ENCODE data around the gene MSANTD2. TPM values are rescaled to one million over a fixed set of nuclear protein-coding genes. Genes with fewer than 3 reads are reported as not detected.
A peak's percentile ranks its signal among the peaks of the same experiment; 100 is the strongest.

MSANTD2 gene
- total RNA-seq, 1 donor from 2014 or later: 18.7 TPM

DNA sequence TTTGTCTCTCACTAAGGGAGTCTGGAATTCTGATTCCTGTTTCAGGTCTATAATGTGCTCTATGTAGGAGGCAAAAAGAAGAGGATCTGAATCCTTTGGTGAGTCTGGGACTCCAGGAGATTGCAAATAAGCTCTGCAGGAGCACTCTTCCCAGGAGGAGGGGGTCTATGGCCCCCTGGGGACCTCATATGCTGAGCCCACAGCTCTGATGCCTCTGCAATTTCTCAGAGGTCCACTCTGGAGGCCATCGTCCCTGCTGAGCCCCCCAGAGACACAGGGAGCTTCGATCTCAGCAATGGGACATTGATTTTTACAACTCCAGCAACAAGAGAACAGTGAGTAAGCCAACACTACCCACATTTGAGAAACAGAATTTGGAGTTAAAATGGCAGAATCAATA is 80.7 kb downstream of the MSANTD2 start:
- Mint-ChIP-seq H3K4me3 (ENCODE audit: unreplicated experiment) (no peak overlapping the region), H3K4me1 (ENCODE audit: low read depth, unreplicated experiment) (peaks cover 27% of the 10 kb centered on the region), H3K9me3 (ENCODE audit: unreplicated experiment) (peaks cover 5% of the 10 kb centered on the region), H3K27ac (ENCODE audit: unreplicated experiment) (no peak overlapping the region), H3K27me3 (ENCODE audit: low read depth, unreplicated experiment) (peaks cover 52% of the 10 kb centered on the region), H3K36me3 (ENCODE audit: low read depth, unreplicated experiment) (peaks cover 2% of the 10 kb centered on the region)
- peaks cover 16% of the 10 kb centered on the region for H3K4me1 ChIP-seq (ENCODE audit: insufficient read depth, low read length)
- no peak for DNase-seq (ENCODE audit: low read depth)
- H3K36me3 ChIP-seq (ENCODE audit: insufficient read depth, low read length): no peaks in the 10 kb centered on the region
- TF ChIP-seq EZH2 (IDR thresholded peaks at IDR 0.05; ENCODE audit: insufficient read depth, low read length): no peak
- TF ChIP-seq CTCF (IDR thresholded peaks at IDR 0.05; ENCODE audit: insufficient read depth, low read depth, low read length): no peak
- no peaks in the 10 kb centered on the region for H3K9me3 ChIP-seq (ENCODE audit: insufficient read depth, low read depth, low read length)
- no peak for FAIRE-seq
- no peaks in the 10 kb centered on the region for H4K20me1 ChIP-seq (ENCODE audit: insufficient read depth, low read length)
- H2AFZ ChIP-seq (ENCODE audit: low read depth, low read length): no peak overlapping the region
- H3K9ac ChIP-seq (ENCODE audit: low read length): no peak overlapping the region
- H3K4me2 ChIP-seq (ENCODE audit: low read length): no peak overlapping the region
- no peak overlapping the region for H3K27ac ChIP-seq (ENCODE audit: low read depth, low read length)
- H3K27me3 ChIP-seq (ENCODE audit: insufficient read depth, low read length): peaks cover 30% of the 10 kb centered on the region
- no peaks in the 10 kb centered on the region for H3K79me2 ChIP-seq (ENCODE audit: insufficient read depth, low read length)
- no peak overlapping the region for H3K4me3 ChIP-seq (ENCODE audit: insufficient read depth, low read depth, low read length)

DNA sequence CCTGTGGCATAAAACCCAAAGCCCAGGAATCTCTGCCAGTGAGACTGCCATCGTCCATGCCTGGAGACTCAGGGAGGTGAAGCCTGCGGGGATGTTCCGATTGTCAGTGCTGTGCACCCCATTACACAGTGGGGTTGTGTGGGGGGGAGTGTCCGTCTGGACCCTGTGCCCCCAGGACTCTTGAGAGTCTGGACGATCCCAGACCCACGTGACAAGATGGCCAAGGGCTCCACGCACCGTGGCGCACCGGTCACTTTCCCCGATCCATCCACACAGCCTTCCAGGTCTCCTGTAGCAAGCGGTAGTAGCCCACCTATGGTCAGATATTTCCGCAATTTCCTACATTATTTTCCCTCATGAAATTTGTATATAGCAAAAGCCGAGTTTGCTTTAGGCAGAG is 81.4 kb downstream of the MSANTD2 start:
- Mint-ChIP-seq H3K36me3 (ENCODE audit: low read depth, unreplicated experiment) (peaks cover 2% of the 10 kb centered on the region), H3K4me3 (ENCODE audit: unreplicated experiment) (no peak overlapping the region), H3K9me3 (ENCODE audit: unreplicated experiment) (peaks cover 4% of the 10 kb centered on the region), H3K27me3 (ENCODE audit: low read depth, unreplicated experiment) (peaks cover 59% of the 10 kb centered on the region), H3K27ac (ENCODE audit: unreplicated experiment) (no peak overlapping the region), H3K4me1 (ENCODE audit: low read depth, unreplicated experiment) (peaks cover 26% of the 10 kb centered on the region)
- Histone ChIP-seq H3K27me3 (ENCODE audit: insufficient read depth, low read length) (peaks cover 30% of the 10 kb centered on the region), H3K9me3 (ENCODE audit: insufficient read depth, low read depth, low read length) (no peaks in the 10 kb centered on the region), H2AFZ (ENCODE audit: low read depth, low read length) (no peak overlapping the region), H4K20me1 (ENCODE audit: insufficient read depth, low read length) (no peaks in the 10 kb centered on the region), H3K4me2 (ENCODE audit: low read length) (peak overlapping the region; percentile 95), H3K27ac (ENCODE audit: low read depth, low read length) (no peak overlapping the region), H3K4me3 (ENCODE audit: insufficient read depth, low read depth, low read length) (peak overlapping the region; percentile 54), H3K4me1 (ENCODE audit: insufficient read depth, low read length) (peaks cover 16% of the 10 kb centered on the region), H3K9ac (ENCODE audit: low read length) (no peak overlapping the region), H3K36me3 (ENCODE audit: insufficient read depth, low read length) (no peaks in the 10 kb centered on the region), H3K79me2 (ENCODE audit: insufficient read depth, low read length) (no peaks in the 10 kb centered on the region)
- TF ChIP-seq EZH2 (IDR thresholded peaks at IDR 0.05; ENCODE audit: insufficient read depth, low read length) (no peak), CTCF (IDR thresholded peaks at IDR 0.05; ENCODE audit: insufficient read depth, low read depth, low read length) (no peak)
- FAIRE-seq (no peak), DNase-seq (ENCODE audit: low read depth) (no peak)

GRCh38 chr11:124717786-124718651 is 82.2 kb downstream of the MSANTD2 start:
- Histone ChIP-seq H3K4me2 (ENCODE audit: low read length) (peak overlapping the region; percentile 95), H3K79me2 (ENCODE audit: insufficient read depth, low read length) (no peaks in the 10 kb centered on the region), H3K9ac (ENCODE audit: low read length) (peak overlapping the region; percentile 10), H4K20me1 (ENCODE audit: insufficient read depth, low read length) (no peaks in the 10 kb centered on the region), H3K9me3 (ENCODE audit: insufficient read depth, low read depth, low read length) (no peaks in the 10 kb centered on the region), H2AFZ (ENCODE audit: low read depth, low read length) (peak overlapping the region; percentile 72), H3K27me3 (ENCODE audit: insufficient read depth, low read length) (peaks cover 24% of the 10 kb centered on the region), H3K27ac (ENCODE audit: low read depth, low read length) (no peak overlapping the region), H3K4me1 (ENCODE audit: insufficient read depth, low read length) (peaks cover 16% of the 10 kb centered on the region), H3K36me3 (ENCODE audit: insufficient read depth, low read length) (no peaks in the 10 kb centered on the region), H3K4me3 (ENCODE audit: insufficient read depth, low read depth, low read length) (peak overlapping the region; percentile 54)
- DNase-seq (ENCODE audit: low read depth) (peak; percentile 31), FAIRE-seq (no peak)
- H3K4me3 Mint-ChIP-seq (ENCODE audit: unreplicated experiment): peak overlapping the region; percentile 77
- peaks cover 3% of the 10 kb centered on the region for H3K9me3 Mint-ChIP-seq (ENCODE audit: unreplicated experiment)
- TF ChIP-seq CTCF (IDR thresholded peaks at IDR 0.05; ENCODE audit: insufficient read depth, low read depth, low read length): no peak
- no peak for TF ChIP-seq EZH2 (IDR thresholded peaks at IDR 0.05; ENCODE audit: insufficient read depth, low read length)
- peaks cover 2% of the 10 kb centered on the region for H3K36me3 Mint-ChIP-seq (ENCODE audit: low read depth, unreplicated experiment)
- H3K27me3 Mint-ChIP-seq (ENCODE audit: low read depth, unreplicated experiment): peaks cover 55% of the 10 kb centered on the region
- H3K27ac Mint-ChIP-seq (ENCODE audit: unreplicated experiment): no peak overlapping the region
- peaks cover 26% of the 10 kb centered on the region for H3K4me1 Mint-ChIP-seq (ENCODE audit: low read depth, unreplicated experiment)
